Endothelial cell of umbilical vein (primary cell): ENCODE measurements around the gene BMPR1B. TPM values are rescaled to one million over a fixed set of nuclear protein-coding genes. Genes with fewer than 3 reads are reported as not detected.

Source experiments
- BruUV-seq: library from RNA; stranded (reverse); fragments of 400-500 nt; replicated peaks from 2 replicates; lab custom pipeline; 2021; lab: Mats Ljungman, UMichigan
- CTCF ChIA-PET: fragments of 300-600, 350-600 bp; sonication (Branson Sonifier 250); formaldehyde crosslinking; loops from one replicate; lab custom pipeline; 2021; ENCODE audit warnings: antibody characterized with exemption, inconsistent platforms; lab: Charles Lee
- POLR2A ChIA-PET: fragments of 300-600, 350-600 bp; sonication (Branson Sonifier 250); formaldehyde crosslinking; loops from one replicate; lab custom pipeline; 2021; ENCODE audit warnings: antibody characterized with exemption, inconsistent platforms; lab: Charles Lee
- DNase-seq: peaks from one replicate; pipeline ENCODE4 v3.0.0-alpha.2; 2011; ENCODE audit warnings: low read depth, low spot score
- FAIRE-seq: peaks from 2 replicates; lab custom pipeline; 2011; peaks lifted over from hg19 to GRCh38; lab: Jason Lieb, UNC
- H2AFZ ChIP-seq: 2 replicates; pipeline ENCODE4 v1.6.0; 2012; ENCODE audit warnings: low read depth, low read length, control low read depth, inconsistent platforms
- H3K27ac ChIP-seq: 2 replicates; pipeline ENCODE4 v1.5.1; 2011; ENCODE audit warnings: low read depth, mild to moderate bottlenecking, control low read depth, low read length, moderate library complexity; ENCODE audit not compliant: insufficient read depth
- H3K27me3 ChIP-seq, 2 experiments: 2 replicates each; pipeline versions ENCODE4 v1.6.0 to v1.6.1; 2011; ENCODE audit warnings: low read length in 2 of 2, mixed read lengths in 1 of 2; ENCODE audit not compliant: control insufficient read depth in 2 of 2, insufficient read depth in 2 of 2
- H3K36me3 ChIP-seq, 2 experiments: 2 replicates in 1 of 2; 3 replicates in 1 of 2; pipeline ENCODE4 v1.5.1; 2011; ENCODE audit warnings: low read length in 2 of 2, mild to moderate bottlenecking in 1 of 2, moderate library complexity in 1 of 2; ENCODE audit not compliant: control insufficient read depth in 2 of 2, insufficient read depth in 2 of 2; ENCODE audit errors: extremely low read depth in 1 of 2
- H3K4me1 ChIP-seq: 3 replicates; pipeline ENCODE4 v1.5.1; 2011; ENCODE audit warnings: mild to moderate bottlenecking, low read length; ENCODE audit not compliant: control insufficient read depth, insufficient read depth; ENCODE audit errors: extremely low read depth
- H3K4me2 ChIP-seq: 2 replicates; pipeline ENCODE4 v1.6.1; 2011; ENCODE audit warnings: low read length, control low read depth, mixed read lengths; ENCODE audit not compliant: insufficient read depth
- H3K4me3 ChIP-seq, 3 experiments: fragments of 200-600 bp in 1 of 3; sonication (generic), shearing (Covaris generic) in 1 of 3; replicated peaks in 1 of 3; 2 replicates each; pipeline ENCODE4 v1.5.1; 2011 to 2016; ENCODE audit warnings: control low read depth in 3 of 3, low read length in 3 of 3, mild to moderate bottlenecking in 2 of 3, inconsistent platforms in 1 of 3, low read depth in 1 of 3, moderate library complexity in 1 of 3; ENCODE audit not compliant: insufficient read depth in 1 of 3
- H3K79me2 ChIP-seq: 2 replicates; pipeline ENCODE4 v1.6.0; 2012; ENCODE audit warnings: low read length, inconsistent platforms; ENCODE audit not compliant: control insufficient read depth, insufficient read depth
- H3K9ac ChIP-seq: replicated peaks from 2 replicates; pipeline ENCODE3; 2011; ENCODE audit warnings: low read length, control low read depth; ENCODE audit not compliant: insufficient read depth; ENCODE audit errors: extremely low read depth
- H3K9me1 ChIP-seq: replicated peaks from 3 replicates; pipeline ENCODE4 v1.6.0; 2011; ENCODE audit warnings: mild to moderate bottlenecking, low read length; ENCODE audit not compliant: control insufficient read depth, insufficient read depth; ENCODE audit errors: extremely low read depth
- H3K9me3 ChIP-seq: replicated peaks from 2 replicates; pipeline ENCODE4 v1.5.1; 2012; ENCODE audit warnings: low read length, inconsistent platforms; ENCODE audit not compliant: control insufficient read depth, insufficient read depth
- H4K20me1 ChIP-seq: replicated peaks from 2 replicates; pipeline ENCODE3; 2011; ENCODE audit warnings: mild to moderate bottlenecking, low read length; ENCODE audit not compliant: control insufficient read depth, insufficient read depth; ENCODE audit errors: extremely low read depth
- EZH2 ChIP-seq: IDR thresholded peaks from 2 replicates; pipeline ENCODE4 v1.6.1; 2012; ENCODE audit warnings: borderline replicate concordance, low read depth, mild to moderate bottlenecking, moderate library complexity, low read length, inconsistent platforms; ENCODE audit not compliant: severe bottlenecking
- FOS ChIP-seq: IDR thresholded peaks from 2 replicates; pipeline ENCODE4 v1.6.1; 2011; ENCODE audit warnings: mild to moderate bottlenecking, low read length, moderate library complexity, borderline replicate concordance; ENCODE audit not compliant: insufficient read depth
- GATA2 ChIP-seq: IDR thresholded peaks from 2 replicates; pipeline ENCODE4 v1.7.0; 2011; ENCODE audit warnings: low read depth, mild to moderate bottlenecking, moderate library complexity, mixed read lengths, low read length; ENCODE audit not compliant: insufficient read length, insufficient read depth
- JUN ChIP-seq: IDR thresholded peaks from 2 replicates; pipeline ENCODE4 v1.6.1; 2011; ENCODE audit warnings: borderline replicate concordance, low read depth; ENCODE audit not compliant: insufficient read length, insufficient read depth
- MYC ChIP-seq: IDR thresholded peaks from one replicate; pipeline ENCODE4 v1.6.1; 2011; ENCODE audit warnings: mild to moderate bottlenecking, low read depth, low read length
- POLR2A ChIP-seq: IDR thresholded peaks from 2 replicates; pipeline ENCODE4 v1.6.1; 2012; ENCODE audit warnings: low read depth, mild to moderate bottlenecking, control low read depth, low read length
- POLR2AphosphoS5 ChIP-seq: IDR thresholded peaks from 2 replicates; pipeline ENCODE4 v1.6.1; 2012; ENCODE audit warnings: low read depth, mild to moderate bottlenecking, control low read depth, low read length, moderate library complexity; ENCODE audit not compliant: insufficient read depth
- dilution Hi-C: fragments of 300-500 bp; cut with MboI; formaldehyde crosslinking; loops from one replicate; pipeline ENCODE4 v1.15.0; 2019; ENCODE audit warnings: low sequenced_read_pairs; ENCODE audit not compliant: extremely low pct_ligation_motif_present
- intact Hi-C: fragments of 100-400 bp; cut with micrococcal nuclease; formaldehyde crosslinking; loops from one replicate; pipeline ENCODE4 v1.10.0; 2022
- polyA plus RNA-seq, 4 experiments: library from polyadenylated mRNA; depleted of rRNA in 3 of 4; stranded (reverse) in 3 of 4; unstranded in 1 of 4; fragments of >200 nt; gene quantifications; 2 replicates each; pipeline versions ENCODE4 v1.2.1 to v1.2.3, GENCODE V29; 2011 to 2012; ENCODE audit warnings: missing spikeins in 1 of 4
- total RNA-seq: library from RNA; stranded (reverse); gene quantifications from 2 replicates; pipeline ENCODE4 v1.2.3, GENCODE V29; 2021
- TF ChIP-seq, protein P1 (sequence below), 2 donors: IDR thresholded peaks; 1 replicate in 1 of 2; 2 replicates in 1 of 2; pipeline ENCODE4 v1.5.1; 2011; ENCODE audit warnings: low read length in 2 of 2, mild to moderate bottlenecking in 2 of 2, moderate library complexity in 2 of 2, control low read depth in 1 of 2, inconsistent platforms in 1 of 2, low read depth in 1 of 2; ENCODE audit not compliant: insufficient read depth in 1 of 2; ENCODE audit errors: extremely low read depth in 1 of 2
- TF ChIP-seq, protein P2 (sequence below): IDR thresholded peaks from 2 replicates; pipeline ENCODE4 v1.6.1; 2011; ENCODE audit not compliant: insufficient read depth, insufficient read length

The BMPR1B gene
- total and polyA plus RNA-seq, 2 donors (not counting 3 experiments of a cell fraction or from before 2014, with no cell fraction given): 0.28 to 2.1 TPM

DNA sequence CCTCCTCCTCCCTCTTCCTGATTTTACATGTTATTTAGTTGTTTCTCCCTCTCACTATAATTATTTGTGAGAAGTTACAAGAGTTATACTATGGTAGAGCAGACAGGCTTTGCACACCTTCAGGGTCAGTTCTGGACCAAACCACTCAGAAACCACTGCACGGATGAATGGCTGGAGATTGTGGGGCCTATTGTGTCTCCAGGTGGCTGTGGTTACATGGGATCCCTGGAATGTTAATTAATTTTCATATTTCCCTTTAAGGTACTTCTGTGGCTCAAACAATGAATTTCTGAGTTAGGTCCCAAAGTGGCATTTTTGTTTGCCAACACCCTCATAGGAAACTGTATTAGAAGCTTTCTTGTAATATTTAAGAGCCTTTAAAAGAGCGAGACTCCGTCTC, 151.9 kb downstream of the BMPR1B start:
- dilution Hi-C loops (no loop called here), intact Hi-C loops (no loop called here)
- no peak overlapping the region for H2AFZ ChIP-seq
- ChIA-PET POLR2A (no interaction called here), CTCF (no interaction called here)
- no peaks in the 10 kb centered on the region for H3K9me1 ChIP-seq
- H3K9me3 ChIP-seq: no peaks in the 10 kb centered on the region
- FAIRE-seq: no peak
- TF ChIP-seq, protein P1, sequence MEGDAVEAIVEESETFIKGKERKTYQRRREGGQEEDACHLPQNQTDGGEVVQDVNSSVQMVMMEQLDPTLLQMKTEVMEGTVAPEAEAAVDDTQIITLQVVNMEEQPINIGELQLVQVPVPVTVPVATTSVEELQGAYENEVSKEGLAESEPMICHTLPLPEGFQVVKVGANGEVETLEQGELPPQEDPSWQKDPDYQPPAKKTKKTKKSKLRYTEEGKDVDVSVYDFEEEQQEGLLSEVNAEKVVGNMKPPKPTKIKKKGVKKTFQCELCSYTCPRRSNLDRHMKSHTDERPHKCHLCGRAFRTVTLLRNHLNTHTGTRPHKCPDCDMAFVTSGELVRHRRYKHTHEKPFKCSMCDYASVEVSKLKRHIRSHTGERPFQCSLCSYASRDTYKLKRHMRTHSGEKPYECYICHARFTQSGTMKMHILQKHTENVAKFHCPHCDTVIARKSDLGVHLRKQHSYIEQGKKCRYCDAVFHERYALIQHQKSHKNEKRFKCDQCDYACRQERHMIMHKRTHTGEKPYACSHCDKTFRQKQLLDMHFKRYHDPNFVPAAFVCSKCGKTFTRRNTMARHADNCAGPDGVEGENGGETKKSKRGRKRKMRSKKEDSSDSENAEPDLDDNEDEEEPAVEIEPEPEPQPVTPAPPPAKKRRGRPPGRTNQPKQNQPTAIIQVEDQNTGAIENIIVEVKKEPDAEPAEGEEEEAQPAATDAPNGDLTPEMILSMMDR (IDR thresholded peaks at IDR 0.05; ENCODE audit: extremely low read depth in 1 of 2, insufficient read depth in 1 of 2, low read depth in 1 of 2, low read length in 2 of 2): no peak
- no peak for TF ChIP-seq POLR2A
- no peak for TF ChIP-seq MYC
- TF ChIP-seq JUN: no peak
- no peak for TF ChIP-seq POLR2AphosphoS5
- no peak for TF ChIP-seq FOS
- TF ChIP-seq, protein P2, sequence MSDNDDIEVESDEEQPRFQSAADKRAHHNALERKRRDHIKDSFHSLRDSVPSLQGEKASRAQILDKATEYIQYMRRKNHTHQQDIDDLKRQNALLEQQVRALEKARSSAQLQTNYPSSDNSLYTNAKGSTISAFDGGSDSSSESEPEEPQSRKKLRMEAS: no peak
- TF ChIP-seq GATA2: no peak
- no peak for TF ChIP-seq EZH2
- no peak overlapping the region for H3K4me2 ChIP-seq
- no peaks in the 10 kb centered on the region for H3K4me1 ChIP-seq
- no peaks in the 10 kb centered on the region for H3K27me3 ChIP-seq
- DNase-seq: no peak
- no peaks in the 10 kb centered on the region for H4K20me1 ChIP-seq
- no TSS peak for BruUV-seq
- H3K79me2 ChIP-seq: no peaks in the 10 kb centered on the region
- no peak overlapping the region for H3K9ac ChIP-seq
- H3K36me3 ChIP-seq: no peaks in the 10 kb centered on the region
- no peak overlapping the region for H3K27ac ChIP-seq
- H3K4me3 ChIP-seq: no peak overlapping the region
